ENCODE measurements around the gene SDR39U1.
A peak's percentile ranks its signal among the peaks of the same experiment; 100 is the strongest.

Gene SDR39U1

DNA sequence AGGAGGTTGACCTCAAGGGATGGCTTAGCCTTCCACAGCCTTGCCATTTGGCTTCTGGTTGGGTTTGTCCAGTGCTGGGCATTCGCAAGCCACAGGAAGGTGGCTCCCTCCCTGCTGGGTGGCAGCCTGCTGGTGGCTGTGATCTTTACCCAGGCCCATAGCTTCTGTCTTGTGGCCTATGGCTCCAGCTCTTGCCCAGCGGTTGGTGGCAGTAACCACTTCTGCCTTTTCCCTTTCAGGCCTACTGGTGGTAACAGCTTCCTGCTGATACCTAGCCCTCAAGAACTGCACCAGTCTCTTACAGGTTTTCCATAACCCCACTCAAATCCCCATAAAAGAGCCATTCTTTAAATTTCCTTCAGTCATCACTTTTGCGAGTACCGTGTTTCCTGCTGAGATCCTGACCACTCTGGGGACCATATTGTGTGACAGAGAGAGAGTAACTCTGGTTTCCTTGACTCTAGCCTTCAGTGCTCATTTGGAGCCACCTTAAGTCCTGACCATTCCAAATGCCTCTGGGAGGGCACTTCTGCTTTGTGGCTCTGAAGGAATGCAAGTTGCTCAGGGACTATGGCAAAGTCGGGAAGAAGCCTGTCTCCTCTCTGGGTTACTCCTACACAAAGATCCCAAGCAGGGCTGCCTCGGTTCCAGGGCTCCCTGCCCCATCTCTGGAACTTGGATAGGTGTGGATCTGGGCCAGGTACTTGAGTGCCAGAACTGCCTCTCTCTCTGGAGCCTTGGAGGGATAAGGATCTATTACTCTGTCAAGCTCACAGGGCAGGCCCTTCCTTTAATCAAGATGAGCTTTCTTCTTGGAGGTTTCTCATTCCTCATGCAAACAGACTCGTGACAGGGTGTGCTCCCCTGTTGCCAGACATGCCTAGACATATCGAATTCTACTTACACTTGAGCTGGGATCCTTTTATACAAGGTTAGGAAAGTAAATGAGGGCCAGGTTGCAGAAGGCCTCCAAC lies 46.7 kb downstream of the SDR39U1 start:
- no peak overlapping the region for H3K4me3 ChIP-seq (ENCODE audit: low read depth, low read length)
- ChIA-PET CTCF (interaction anchor here (0.9 to 4.2 kb wide), 7 partner anchors 16 to 66 kb away, joined by 3 to 29 read pairs (median 5); partner anchors contain the start of gene ADCY4), POLR2A (interaction anchor here (0.8 kb wide), 1 partner anchor 34 kb away, joined by 4 read pairs; the partner anchor contains the start of gene KHNYN)
- TF ChIP-seq, protein P1, sequence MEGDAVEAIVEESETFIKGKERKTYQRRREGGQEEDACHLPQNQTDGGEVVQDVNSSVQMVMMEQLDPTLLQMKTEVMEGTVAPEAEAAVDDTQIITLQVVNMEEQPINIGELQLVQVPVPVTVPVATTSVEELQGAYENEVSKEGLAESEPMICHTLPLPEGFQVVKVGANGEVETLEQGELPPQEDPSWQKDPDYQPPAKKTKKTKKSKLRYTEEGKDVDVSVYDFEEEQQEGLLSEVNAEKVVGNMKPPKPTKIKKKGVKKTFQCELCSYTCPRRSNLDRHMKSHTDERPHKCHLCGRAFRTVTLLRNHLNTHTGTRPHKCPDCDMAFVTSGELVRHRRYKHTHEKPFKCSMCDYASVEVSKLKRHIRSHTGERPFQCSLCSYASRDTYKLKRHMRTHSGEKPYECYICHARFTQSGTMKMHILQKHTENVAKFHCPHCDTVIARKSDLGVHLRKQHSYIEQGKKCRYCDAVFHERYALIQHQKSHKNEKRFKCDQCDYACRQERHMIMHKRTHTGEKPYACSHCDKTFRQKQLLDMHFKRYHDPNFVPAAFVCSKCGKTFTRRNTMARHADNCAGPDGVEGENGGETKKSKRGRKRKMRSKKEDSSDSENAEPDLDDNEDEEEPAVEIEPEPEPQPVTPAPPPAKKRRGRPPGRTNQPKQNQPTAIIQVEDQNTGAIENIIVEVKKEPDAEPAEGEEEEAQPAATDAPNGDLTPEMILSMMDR (IDR thresholded peaks at IDR 0.05; ENCODE audit: insufficient read depth, low read length, missing control alignments): no peak
- DNase-seq (ENCODE audit: low read depth, low spot score): no peak

DNA sequence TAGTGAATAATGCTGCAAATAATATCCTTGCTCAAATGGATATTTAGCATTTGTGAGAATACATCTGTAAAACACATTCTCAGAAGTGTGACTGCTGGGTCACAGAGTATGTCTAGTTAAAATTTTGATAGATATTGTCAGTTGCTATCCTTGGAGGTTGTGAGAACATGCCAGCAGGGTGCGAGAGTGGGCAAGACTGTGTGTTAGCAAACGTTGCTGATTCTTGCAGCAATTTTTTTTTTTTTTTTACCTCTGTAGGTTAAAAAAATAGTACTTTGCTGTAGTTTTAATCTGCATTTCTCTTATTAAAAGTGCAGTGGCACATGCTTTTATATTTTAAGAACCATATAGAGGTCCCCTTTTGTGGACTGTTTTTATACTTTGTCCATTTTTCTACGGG lies 48.3 kb downstream of the SDR39U1 start:
- ChIA-PET POLR2A (no interaction called here), CTCF (interaction anchor here (0.8 to 4.2 kb wide), 2 partner anchors 28 to 61 kb away, joined by 3 to 29 read pairs; partner anchors contain the start of gene ADCY4)
- H3K4me3 ChIP-seq (ENCODE audit: low read depth, low read length): no peak overlapping the region
- TF ChIP-seq, protein P1 (IDR thresholded peaks at IDR 0.05; ENCODE audit: insufficient read depth, low read length, missing control alignments): no peak
- DNase-seq (ENCODE audit: low read depth, low spot score): no peak

DNA sequence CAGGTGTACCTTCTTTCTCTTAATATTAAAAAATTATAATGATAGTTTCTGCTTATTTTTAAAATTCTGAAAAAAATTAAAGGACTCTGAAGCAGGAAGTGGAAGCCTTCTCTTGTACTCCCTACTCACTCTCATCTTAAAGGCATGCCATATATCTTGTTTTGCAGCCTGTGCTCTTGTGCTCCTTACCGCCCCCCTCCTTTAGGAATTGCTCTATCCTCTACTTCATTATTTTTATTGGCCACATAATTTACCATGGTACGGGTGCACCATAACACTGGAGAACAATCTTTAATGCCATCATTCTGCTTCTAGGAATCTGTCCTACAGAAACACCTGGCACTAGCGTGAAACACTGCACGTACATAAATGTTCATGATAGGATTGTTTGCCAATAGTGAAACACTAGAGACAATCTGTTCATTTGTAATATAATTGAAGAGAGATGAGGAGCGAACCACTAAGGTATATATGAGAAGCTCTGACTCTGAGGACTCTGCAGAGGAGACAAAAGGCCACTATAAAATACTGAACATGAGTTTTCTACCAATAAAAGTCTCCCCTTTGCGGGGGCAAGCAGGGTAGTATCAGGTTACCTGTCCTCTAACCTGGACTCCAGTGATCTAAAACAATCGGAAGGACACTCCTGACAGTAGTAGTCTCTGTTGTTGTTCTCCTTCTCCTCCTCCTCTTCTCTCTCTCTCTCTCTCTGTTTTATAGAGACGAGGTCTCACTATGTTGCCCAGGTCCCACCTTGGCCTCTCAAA lies 50.1 kb downstream of the SDR39U1 start:
- TF ChIP-seq, protein P1 (IDR thresholded peaks at IDR 0.05; ENCODE audit: insufficient read depth, low read length, missing control alignments): peak; percentile 11
- no peak for DNase-seq (ENCODE audit: low read depth, low spot score)
- H3K4me3 ChIP-seq (ENCODE audit: low read depth, low read length): no peak overlapping the region; the same call in 1 of the 2 replicates
- ChIA-PET CTCF (interaction anchor here (0.8 to 1.6 kb wide), 4 partner anchors 19 to 59 kb away, joined by 3 to 5 read pairs (median 4); no protein-coding TSS in a partner anchor), POLR2A (no interaction called here)

DNA sequence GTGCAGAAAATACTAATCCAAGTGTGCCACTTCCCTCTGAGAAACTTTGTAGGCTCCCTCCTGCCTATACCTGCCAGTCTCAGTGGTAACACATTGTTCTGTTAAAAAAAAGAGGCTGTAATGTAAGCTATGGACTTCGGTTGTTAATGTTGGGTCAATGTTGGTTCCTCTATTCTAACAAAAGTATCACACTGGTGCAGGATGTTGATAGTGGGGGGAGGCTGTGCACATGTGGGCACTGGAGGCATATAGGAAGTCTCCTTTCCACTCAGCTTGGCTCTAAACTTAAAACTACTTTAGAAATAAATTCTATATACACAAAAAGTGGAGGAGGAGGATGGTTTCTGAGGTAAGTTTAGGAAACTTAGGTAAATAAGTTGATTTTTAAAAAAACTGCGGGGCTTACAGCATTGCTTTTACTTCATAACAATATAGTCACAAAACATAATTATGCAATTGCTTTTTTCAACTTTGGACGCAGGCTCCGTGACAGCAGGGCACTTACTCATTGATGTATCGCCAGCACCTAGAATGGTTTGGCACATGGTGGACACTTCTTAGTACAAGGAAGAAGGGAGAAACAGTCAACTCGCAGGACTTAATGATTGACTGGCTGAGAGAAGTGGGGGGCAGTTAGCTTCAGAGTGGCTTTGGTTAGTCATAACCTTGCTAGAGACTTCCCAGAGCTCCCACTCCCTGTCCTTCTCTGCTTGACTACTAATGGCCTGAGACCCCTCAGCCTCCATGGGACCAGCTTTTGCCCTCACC lies 51.7 kb downstream of the SDR39U1 start:
- DNase-seq (ENCODE audit: low read depth, low spot score): no peak
- no peak overlapping the region for H3K4me3 ChIP-seq (ENCODE audit: low read depth, low read length)
- CTCF ChIA-PET: interaction anchor here (0.6 to 3.2 kb wide), 10 partner anchors 8 to 67 kb away, joined by 3 to 15 read pairs (median 5); partner anchors contain the start of genes ADCY4 and NYNRIN
- TF ChIP-seq, protein P1 (IDR thresholded peaks at IDR 0.05; ENCODE audit: insufficient read depth, low read length, missing control alignments): no peak
- POLR2A ChIA-PET: interaction anchor here (1.5 kb wide), 1 partner anchor 11 kb away, joined by 6 read pairs; no protein-coding TSS in a partner anchor

All from AG04449 (cell line).